Mesenchymal stem cell (in vitro differentiated cells and primary cell): ENCODE measurements around the gene DAGLB.

Experiments used
- DNase-seq: peaks from one replicate; pipeline ENCODE4 v3.0.0-alpha.2; 2013
- H2AFZ ChIP-seq: one replicate; pipeline ENCODE4 v1.6.1; 2013; ENCODE audit warnings: low read depth, mild to moderate bottlenecking, control low read depth, inconsistent platforms, low read length, moderate library complexity
- H2AK5ac ChIP-seq: 2 replicates; pipeline ENCODE4 v1.6.1; 2013; ENCODE audit warnings: low read length, moderate library complexity, mild to moderate bottlenecking, inconsistent platforms; ENCODE audit not compliant: severe bottlenecking
- H2BK120ac ChIP-seq: one replicate; pipeline ENCODE4 v1.6.1; 2013; ENCODE audit warnings: low read depth, mild to moderate bottlenecking, inconsistent platforms, low read length, moderate library complexity
- H2BK12ac ChIP-seq, 2 experiments: one replicate each; pipeline ENCODE4 v1.6.1; 2013; ENCODE audit warnings: inconsistent platforms in 2 of 2, low read length in 2 of 2, mild to moderate bottlenecking in 2 of 2, moderate library complexity in 2 of 2, control low read depth in 1 of 2
- H2BK15ac ChIP-seq: one replicate; pipeline ENCODE4 v1.6.1; 2013; ENCODE audit warnings: mild to moderate bottlenecking, low read depth, inconsistent platforms; ENCODE audit not compliant: poor library complexity, severe bottlenecking
- H2BK5ac ChIP-seq: 2 replicates; pipeline ENCODE4 v1.6.1; 2013; ENCODE audit warnings: low read depth, mild to moderate bottlenecking, low read length, control low read depth, inconsistent platforms; ENCODE audit not compliant: poor library complexity, severe bottlenecking
- H3K14ac ChIP-seq, 2 experiments: one replicate each; pipeline ENCODE4 v1.6.1; 2013; ENCODE audit warnings: inconsistent platforms in 2 of 2, low read length in 2 of 2, control low read depth in 1 of 2, mild to moderate bottlenecking in 1 of 2, moderate library complexity in 1 of 2
- H3K18ac ChIP-seq, 2 experiments: one replicate each; pipeline ENCODE4 v1.6.1; 2013; ENCODE audit warnings: inconsistent platforms in 2 of 2, low read length in 2 of 2, control low read depth in 1 of 2, low read depth in 1 of 2, mild to moderate bottlenecking in 1 of 2
- H3K23ac ChIP-seq, 2 experiments: one replicate each; pipeline ENCODE4 v1.6.1; 2013; ENCODE audit warnings: inconsistent platforms in 2 of 2, low read length in 2 of 2, mild to moderate bottlenecking in 2 of 2, moderate library complexity in 2 of 2, control low read depth in 1 of 2
- H3K27ac ChIP-seq: 2 replicates; pipeline ENCODE4 v1.5.1; 2013; ENCODE audit warnings: mild to moderate bottlenecking, moderate library complexity, low read length, control low read depth, inconsistent platforms; ENCODE audit not compliant: poor library complexity, severe bottlenecking
- H3K27me3 ChIP-seq, 2 experiments: 2 replicates each; pipeline versions ENCODE4 v1.6.1 to v1.7.0; 2013; ENCODE audit warnings: low read length in 2 of 2, mild to moderate bottlenecking in 2 of 2, moderate library complexity in 2 of 2, control low read depth in 1 of 2, inconsistent platforms in 1 of 2; ENCODE audit not compliant: control insufficient read depth in 1 of 2, insufficient read depth in 1 of 2
- H3K36me3 ChIP-seq, 2 experiments: 2 replicates each; pipeline versions ENCODE4 v1.6.1 to v1.7.0; 2013; ENCODE audit warnings: low read length in 2 of 2, control low read depth in 1 of 2, inconsistent platforms in 1 of 2, low read depth in 1 of 2, mild to moderate bottlenecking in 1 of 2; ENCODE audit not compliant: insufficient read depth in 2 of 2, control insufficient read depth in 1 of 2
- H3K4ac ChIP-seq, 2 experiments: one replicate each; pipeline ENCODE4 v1.6.1; 2013; ENCODE audit warnings: inconsistent platforms in 2 of 2, low read length in 2 of 2, mild to moderate bottlenecking in 2 of 2, moderate library complexity in 2 of 2, control low read depth in 1 of 2, low read depth in 1 of 2
- H3K4me1 ChIP-seq: 2 replicates; pipeline ENCODE4 v1.6.1; 2013; ENCODE audit warnings: low read depth, low read length, control low read depth; ENCODE audit not compliant: control insufficient read depth, insufficient read depth
- H3K4me2 ChIP-seq: 2 replicates; pipeline ENCODE4 v1.6.1; 2013; ENCODE audit warnings: low read length, mild to moderate bottlenecking, inconsistent platforms; ENCODE audit not compliant: poor library complexity, severe bottlenecking
- H3K4me3 ChIP-seq, 2 experiments: 2 replicates each; pipeline versions ENCODE4 v1.5.1 to v1.7.0; 2013; ENCODE audit warnings: low read length in 2 of 2, mild to moderate bottlenecking in 2 of 2, control low read depth in 1 of 2, low read depth in 1 of 2; ENCODE audit not compliant: insufficient read depth in 1 of 2
- H3K79me1 ChIP-seq: replicated peaks from 2 replicates; pipeline ENCODE4 v1.6.1; 2013; ENCODE audit warnings: mild to moderate bottlenecking, control low read depth, low read length, inconsistent platforms; ENCODE audit not compliant: poor library complexity, severe bottlenecking
- H3K9ac ChIP-seq: 2 replicates; pipeline ENCODE4 v1.7.0; 2013; ENCODE audit warnings: mild to moderate bottlenecking, low read length, moderate library complexity
- H3K9me3 ChIP-seq: 2 replicates; pipeline ENCODE4 v1.7.0; 2013; ENCODE audit warnings: mild to moderate bottlenecking, low read length; ENCODE audit not compliant: control insufficient read depth
- H4K8ac ChIP-seq: one replicate; pipeline ENCODE4 v1.6.1; 2013; ENCODE audit warnings: inconsistent platforms, mild to moderate bottlenecking, low read length, moderate library complexity
- H4K91ac ChIP-seq: one replicate; pipeline ENCODE4 v1.6.1; 2013; ENCODE audit warnings: mild to moderate bottlenecking, low read length, inconsistent platforms
- WGBS: methylation state at CpG from one replicate; pipeline ENCODE4 v1.1.7; 2013; ENCODE audit warnings: mixed read lengths; 5-methylcytosine and 5-hydroxymethylcytosine counted together

Gene DAGLB

GRCh38 chr7:6359734-6360133 is 88.0 kb downstream of the DAGLB start:
- no peaks in the 10 kb centered on the region for H3K9me3 ChIP-seq
- H2BK120ac ChIP-seq, result no peak overlapping the region
- no peak overlapping the region for H3K4me2 ChIP-seq
- H4K8ac ChIP-seq, result no peak overlapping the region
- H2BK15ac ChIP-seq, result no peak overlapping the region
- H2AK5ac ChIP-seq, result no peak overlapping the region
- no peak overlapping the region for H2AFZ ChIP-seq
- no peak overlapping the region for H3K18ac ChIP-seq
- H4K91ac ChIP-seq, result no peak overlapping the region
- H2BK12ac ChIP-seq, result no peak overlapping the region
- H2BK5ac ChIP-seq, result no peak overlapping the region
- H3K14ac ChIP-seq, result no peak overlapping the region
- no peak for DNase-seq
- WGBS, result no CpG with 5 or more reads among the region's 2 CpGs
- H3K4me1 ChIP-seq, result no peaks in the 10 kb centered on the region
- H3K9ac ChIP-seq, result no peak overlapping the region
- H3K36me3 ChIP-seq, result no peaks in the 10 kb centered on the region
- H3K79me1 ChIP-seq, result no peaks in the 10 kb centered on the region
- H3K27ac ChIP-seq, result no peak overlapping the region
- no peaks in the 10 kb centered on the region for H3K27me3 ChIP-seq
- H3K4me3 ChIP-seq, result no peak overlapping the region
- no peak overlapping the region for H3K23ac ChIP-seq
- H3K4ac ChIP-seq, result no peak overlapping the region
